Loucy (cell line): ENCODE data around the gene AKAP13.

ENCODE experiments used
- H2AFZ ChIP-seq: fragments of 200-600 bp; sonication (generic); 2 replicates; pipeline ENCODE4 v1.6.0; 2016; ENCODE audit warnings: antibody characterized with exemption, mild to moderate bottlenecking, low read length, moderate library complexity
- H3F3A ChIP-seq: fragments of 200-600 bp; 2 replicates; pipeline ENCODE4 v1.6.0; 2016; ENCODE audit warnings: antibody characterized with exemption, low read depth, mild to moderate bottlenecking
- H3K27me3 ChIP-seq: fragments of 200-600 bp; sonication (generic); 2 replicates; pipeline ENCODE4 v1.6.1; 2014; ENCODE audit warnings: low read length, mild to moderate bottlenecking; ENCODE audit not compliant: insufficient read depth, poor library complexity, severe bottlenecking
- H3K36me3 ChIP-seq: fragments of 200-600 bp; sonication (generic); 2 replicates; pipeline ENCODE4 v1.6.1; 2016; ENCODE audit warnings: low read length; ENCODE audit not compliant: insufficient read depth
- H3K4me1 ChIP-seq: fragments of 200-600 bp; sonication (generic); 2 replicates; pipeline ENCODE4 v1.5.1; 2014; ENCODE audit warnings: low read length, mild to moderate bottlenecking; ENCODE audit not compliant: insufficient read depth, poor library complexity, severe bottlenecking
- H3K4me2 ChIP-seq: fragments of 200-600 bp; sonication (generic); 2 replicates; pipeline ENCODE4 v1.6.0; 2014; ENCODE audit warnings: antibody characterized with exemption, low read length, low read depth, mild to moderate bottlenecking; ENCODE audit not compliant: poor library complexity, severe bottlenecking
- H3K4me3 ChIP-seq: fragments of 200-600 bp; sonication (generic); 2 replicates; pipeline ENCODE4 v1.5.1; 2014; ENCODE audit warnings: low read length, mild to moderate bottlenecking, mixed read lengths; ENCODE audit not compliant: poor library complexity, severe bottlenecking
- H3K79me2 ChIP-seq: fragments of 200-600 bp; sonication (generic); 2 replicates; pipeline ENCODE4 v1.6.1; 2014; ENCODE audit warnings: low read length; ENCODE audit not compliant: insufficient read depth
- H3K9ac ChIP-seq: fragments of 200-600 bp; sonication (generic); 2 replicates; pipeline ENCODE4 v1.6.0; 2014; ENCODE audit warnings: mild to moderate bottlenecking, low read depth, low read length, moderate library complexity; ENCODE audit not compliant: poor library complexity, severe bottlenecking
- H3K9me2 ChIP-seq: fragments of 200-600 bp; sonication (generic); replicated peaks from 2 replicates; pipeline ENCODE4 v1.6.1; 2016; ENCODE audit warnings: low read depth, low read length, mixed read lengths
- H3K9me3 ChIP-seq: fragments of 200-600 bp; sonication (generic); 2 replicates; pipeline ENCODE4 v1.6.1; 2014; ENCODE audit warnings: mild to moderate bottlenecking, antibody characterized with exemption, low read length, low read depth; ENCODE audit not compliant: insufficient read depth
- H4K20me1 ChIP-seq: fragments of 200-600 bp; sonication (generic); 2 replicates; pipeline ENCODE4 v1.6.0; 2014; ENCODE audit warnings: antibody characterized with exemption, low read length, mild to moderate bottlenecking; ENCODE audit not compliant: insufficient read depth, poor library complexity, severe bottlenecking
- CTCF ChIP-seq: fragments of 200-600 bp; sonication (generic); conservative IDR thresholded peaks from 2 replicates; pipeline ENCODE4 v1.5.1; 2014; ENCODE audit warnings: mild to moderate bottlenecking, antibody characterized with exemption, low read length
- EZH2phosphoT487 ChIP-seq: fragments of 200-600 bp; IDR thresholded peaks from 2 replicates; pipeline ENCODE4 v1.6.1; 2018; ENCODE audit warnings: antibody characterized with exemption, mild to moderate bottlenecking, moderate library complexity, borderline replicate concordance

The AKAP13 gene

GRCh38 chr15:85773970-85774369 is 393.6 kb downstream of the AKAP13 start:
- no peaks in the 10 kb centered on the region for H3K27me3 ChIP-seq
- H3K4me3 ChIP-seq = no peak overlapping the region
- no peaks in the 10 kb centered on the region for H3K9me2 ChIP-seq
- TF ChIP-seq CTCF (no peak), EZH2phosphoT487 (no peak)
- no peak overlapping the region for H2AFZ ChIP-seq
- no peaks in the 10 kb centered on the region for H3F3A ChIP-seq
- H3K4me1 ChIP-seq = no peaks in the 10 kb centered on the region
- H3K36me3 ChIP-seq = no peaks in the 10 kb centered on the region
- no peak overlapping the region for H3K4me2 ChIP-seq
- H3K9me3 ChIP-seq = no peaks in the 10 kb centered on the region
- H4K20me1 ChIP-seq = no peaks in the 10 kb centered on the region
- H3K79me2 ChIP-seq = peaks cover 3% of the 10 kb centered on the region; the same call in 1 of the 2 replicates
- no peak overlapping the region for H3K9ac ChIP-seq

- H4K20me1 ChIP-seq = no peaks in the 10 kb centered on the region
- no peak for TF ChIP-seq CTCF
- no peak overlapping the region for H3K9ac ChIP-seq
- no peaks in the 10 kb centered on the region for H3K36me3 ChIP-seq
- peaks cover 17% of the 10 kb centered on the region; the same call in 1 of the 2 replicates for H3K79me2 ChIP-seq
- H3K9me3 ChIP-seq = no peaks in the 10 kb centered on the region
- H3K9me2 ChIP-seq = no peaks in the 10 kb centered on the region
- H3K27me3 ChIP-seq = no peaks in the 10 kb centered on the region
- no peaks in the 10 kb centered on the region for H3F3A ChIP-seq
- no peak overlapping the region for H3K4me2 ChIP-seq
- no peak overlapping the region for H3K4me3 ChIP-seq
- no peak overlapping the region for H2AFZ ChIP-seq
- H3K4me1 ChIP-seq = peaks cover 4% of the 10 kb centered on the region
These were observed 397.1 kb downstream of the AKAP13 start for GRCh38 chr15:85777250-85778106.

GRCh38 chr15:85778107-85778776 is 397.8 kb downstream of the AKAP13 start:
- Histone ChIP-seq H3K4me2 (no peak overlapping the region), H3K9ac (no peak overlapping the region), H3F3A (no peaks in the 10 kb centered on the region), H3K79me2 (peaks cover 17% of the 10 kb centered on the region; the same call in 1 of the 2 replicates), H2AFZ (no peak overlapping the region), H3K9me3 (no peaks in the 10 kb centered on the region), H3K4me3 (no peak overlapping the region), H3K4me1 (peaks cover 4% of the 10 kb centered on the region), H4K20me1 (no peaks in the 10 kb centered on the region), H3K9me2 (no peaks in the 10 kb centered on the region), H3K27me3 (no peaks in the 10 kb centered on the region), H3K36me3 (no peaks in the 10 kb centered on the region)
- no peak for TF ChIP-seq CTCF
- no peak for TF ChIP-seq EZH2phosphoT487
